Transverse colon (tissue), 4 donors: Measurements from ENCODE around the gene GPR107. TPM values are rescaled to one million over a fixed set of nuclear protein-coding genes. Genes with fewer than 3 reads are reported as not detected.

Source experiments
- DNase-seq: peaks from one replicate; pipeline ENCODE4 v3.0.0-alpha.2; 2019
- H3K27ac ChIP-seq, 4 donors: fragments of 200-600 bp; sonication (generic); 2 replicates each; pipeline ENCODE4 v1.5.1; 2016 to 2018; ENCODE audit warnings: inconsistent platforms in 4 of 4
- H3K27me3 ChIP-seq: fragments of 200-600 bp; sonication (generic); 2 replicates; pipeline ENCODE4 v1.5.1; 2017; ENCODE audit warnings: inconsistent platforms
- H3K36me3 ChIP-seq, 4 donors: fragments of 200-600 bp; sonication (generic); 2 replicates each; pipeline ENCODE4 v1.5.1; 2017 to 2019; ENCODE audit warnings: inconsistent platforms in 4 of 4
- H3K4me1 ChIP-seq, 4 donors: fragments of 200-600 bp; sonication (generic); 2 replicates each; pipeline ENCODE4 v1.5.1; 2017 to 2020; ENCODE audit warnings: inconsistent platforms in 4 of 4
- H3K4me3 ChIP-seq, 4 donors: fragments of 200-600 bp; sonication (generic); 1 replicate in 1 of 4; 2 replicates in 3 of 4; pipeline versions ENCODE4 v1.5.1 to v1.6.1; 2017 to 2019; ENCODE audit warnings: inconsistent platforms in 4 of 4
- H3K9me3 ChIP-seq, 2 donors: fragments of 200-600 bp; sonication (generic); 2 replicates each; pipeline ENCODE4 v1.5.1; 2017 to 2019; ENCODE audit warnings: inconsistent platforms in 2 of 2
- EP300 ChIP-seq: sonication (generic); formaldehyde crosslinking; IDR thresholded peaks from one replicate; pipeline ENCODE4 v1.6.1; 2017; ENCODE audit warnings: antibody characterized with exemption, low read depth
- POLR2A ChIP-seq: fragments of 450-650 bp; IDR thresholded peaks from one replicate; pipeline ENCODE4 v1.6.1; 2016; ENCODE audit warnings: antibody characterized with exemption, mild to moderate bottlenecking, moderate library complexity
- POLR2AphosphoS5 ChIP-seq, 3 donors: sonication (generic); formaldehyde crosslinking; IDR thresholded peaks; one replicate each; pipeline ENCODE4 v1.6.1; 2016; ENCODE audit warnings: antibody characterized with exemption in 3 of 3
- whole genome bisulfite sequencing, 2 donors: methylation state at CpG; one replicate each; pipeline ENCODE4 v1.1.5; 2018; ENCODE audit warnings: low coverage in 1 of 2; 5-methylcytosine and 5-hydroxymethylcytosine counted together
- in situ Hi-C, 4 donors: fragments of 200-750 bp; cut with MboI; loops; one replicate each; pipeline versions ENCODE4 v1.15.0 to v1.15.1; 2017; ENCODE audit warnings: low sequenced_read_pairs in 3 of 4, low pct_ligation_motif_present in 1 of 4, low pct_unique_long_range_greater_than_20kb in 1 of 4
- intact Hi-C: fragments of 100-400 bp; cut with DNase I; formaldehyde crosslinking; loops from one replicate; pipeline ENCODE4 v1.15.1; 2023; ENCODE audit warnings: low total_unique reads
- small RNA-seq, 4 donors: library from RNA; depleted of rRNA; stranded (forward); fragments of <200 nt; gene quantifications; one replicate each; pipeline ENCODE3, GENCODE V24; 2016
- total RNA-seq, 4 donors: library from RNA; depleted of rRNA; stranded (reverse); fragments of >200 nt; gene quantifications; one replicate each; pipeline ENCODE4 v1.1.0, GENCODE V29; 2016
- TF ChIP-seq, protein P1 (sequence below), 5 experiments: fragments of 200-600 bp in 3 of 5; fragments of 450-650 bp in 2 of 5; sonication (generic) in 3 of 5; IDR thresholded peaks; 1 replicate in 2 of 5; 2 replicates in 3 of 5; pipeline ENCODE4 v1.5.1; 2016 to 2017; ENCODE audit warnings: antibody characterized with exemption in 5 of 5, inconsistent platforms in 3 of 5, mild to moderate bottlenecking in 2 of 5, moderate library complexity in 1 of 5

The GPR107 gene
- total RNA-seq, 4 donors from 2014 or later: 25.7 to 33.7 (median 32.7) TPM

DNA sequence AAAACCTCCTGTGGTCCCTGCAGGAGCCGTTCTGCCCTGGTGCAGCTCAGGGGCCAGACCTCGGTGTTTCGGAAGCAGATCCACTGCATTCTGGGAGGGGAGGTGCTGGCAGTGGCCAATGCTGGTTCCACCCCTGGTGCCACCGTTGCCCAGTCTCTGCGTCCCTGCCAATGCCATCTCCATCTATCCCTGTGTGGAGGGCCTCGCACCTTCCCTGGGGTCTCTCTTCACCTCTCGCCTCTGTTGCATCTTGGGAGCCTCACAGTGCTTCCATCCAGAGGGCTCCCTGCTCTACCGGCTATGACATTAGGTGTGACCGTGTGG, 133.8 kb downstream of the GPR107 start:
- peak overlapping the region; percentile 71 to 87 (median 81) for H3K27ac ChIP-seq
- H3K4me1 ChIP-seq: peaks cover 8 to 60% (median 41%) of the 10 kb centered on the region in 4 donors
- no peaks in the 10 kb centered on the region for H3K36me3 ChIP-seq
- H3K27me3 ChIP-seq: no peaks in the 10 kb centered on the region
- H3K4me3 ChIP-seq: peak overlapping the region in 3 of 4 donors; percentile 21 to 37 (median 28)
- TF ChIP-seq EP300: no peak
- TF ChIP-seq POLR2A: no peak
- no peak for TF ChIP-seq POLR2AphosphoS5 (IDR thresholded peaks at IDR 0.05)
- TF ChIP-seq, protein P1, sequence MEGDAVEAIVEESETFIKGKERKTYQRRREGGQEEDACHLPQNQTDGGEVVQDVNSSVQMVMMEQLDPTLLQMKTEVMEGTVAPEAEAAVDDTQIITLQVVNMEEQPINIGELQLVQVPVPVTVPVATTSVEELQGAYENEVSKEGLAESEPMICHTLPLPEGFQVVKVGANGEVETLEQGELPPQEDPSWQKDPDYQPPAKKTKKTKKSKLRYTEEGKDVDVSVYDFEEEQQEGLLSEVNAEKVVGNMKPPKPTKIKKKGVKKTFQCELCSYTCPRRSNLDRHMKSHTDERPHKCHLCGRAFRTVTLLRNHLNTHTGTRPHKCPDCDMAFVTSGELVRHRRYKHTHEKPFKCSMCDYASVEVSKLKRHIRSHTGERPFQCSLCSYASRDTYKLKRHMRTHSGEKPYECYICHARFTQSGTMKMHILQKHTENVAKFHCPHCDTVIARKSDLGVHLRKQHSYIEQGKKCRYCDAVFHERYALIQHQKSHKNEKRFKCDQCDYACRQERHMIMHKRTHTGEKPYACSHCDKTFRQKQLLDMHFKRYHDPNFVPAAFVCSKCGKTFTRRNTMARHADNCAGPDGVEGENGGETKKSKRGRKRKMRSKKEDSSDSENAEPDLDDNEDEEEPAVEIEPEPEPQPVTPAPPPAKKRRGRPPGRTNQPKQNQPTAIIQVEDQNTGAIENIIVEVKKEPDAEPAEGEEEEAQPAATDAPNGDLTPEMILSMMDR (IDR thresholded peaks at IDR 0.05): no peak
- H3K9me3 ChIP-seq: no peaks in the 10 kb centered on the region
- no peak for DNase-seq
- intact Hi-C loops (no loop called here), in situ Hi-C loops (no loop called here)
- 57 to 60% methylated on average over 1 to 8 of the region's 9 CpGs for WGBS, 2 donors

GRCh38 chr9:130188860-130189481, 135.3 kb downstream of the GPR107 start:
- DNase-seq: no peak
- Histone ChIP-seq H3K4me3 (no peak overlapping the region), H3K27me3 (no peaks in the 10 kb centered on the region), H3K4me1 (peaks cover 10 to 58% (median 38%) of the 10 kb centered on the region in 4 donors), H3K9me3 (no peaks in the 10 kb centered on the region), H3K27ac (peak overlapping the region; percentile 54 to 87 (median 81)), H3K36me3 (no peaks in the 10 kb centered on the region)
- TF ChIP-seq, protein P1 (IDR thresholded peaks at IDR 0.05): no peak
- TF ChIP-seq POLR2A (no peak), POLR2AphosphoS5 (IDR thresholded peaks at IDR 0.05) (no peak), EP300 (no peak)
- intact Hi-C loops (no loop called here), in situ Hi-C loops (no loop called here)
- 60 to 100% methylated on average over 1 to 7 of the region's 7 CpGs for WGBS, 2 donors

Small RNA genes lying within 50 kb of the gene (small RNA-seq; reads per million reads assigned to genes)
- 0 reads per million in 4 donors for gene RF00019

Other genes with a start within 250 kb of the GPR107 start
- gene TOR1A, start 229.8 kb upstream of the GPR107 start, total RNA-seq: 10 to 100 TPM in 3 of 4 donors, 1 to 10 TPM in 1; 6.2 to 47.0 (median 40.0) TPM
- gene C9orf78, start 218.6 kb upstream of the GPR107 start, total RNA-seq: 100 to 1,000 TPM in 1 of 4 donors, 10 to 100 TPM in 3; 43.6 to 263 (median 47.7) TPM
- 10 to 100 TPM; 18.3 to 40.0 (median 25.3) TPM for gene USP20, start 218.4 kb upstream of the GPR107 start, total RNA-seq
- gene FNBP1, start 10.7 kb upstream of the GPR107 start, total RNA-seq: 100 to 1,000 TPM in 1 of 4 donors, 10 to 100 TPM in 3; 38.5 to 114 (median 62.9) TPM
- gene NCS1, start 118.5 kb downstream of the GPR107 start, total RNA-seq: 10 to 100 TPM; 11.9 to 66.5 (median 25.9) TPM
- 10 to 100 TPM in 3 of 4 donors, 1 to 10 TPM in 1; 7.8 to 40.0 (median 15.2) TPM for gene HMCN2, start 211.9 kb downstream of the GPR107 start, total RNA-seq